Fibroblast of mammary gland (primary cell): ENCODE data around the gene ABCB4.

Source experiments
- DNase-seq: peaks from one replicate; pipeline ENCODE4 v3.0.0-alpha.2; 2010; ENCODE audit warnings: low read depth
- H3K4me3 ChIP-seq: 2 replicates; pipeline ENCODE4 v1.5.1; 2011; ENCODE audit warnings: low read depth, mild to moderate bottlenecking, low read length, moderate library complexity; ENCODE audit not compliant: control insufficient read depth
- TF ChIP-seq, protein P1 (sequence below): conservative IDR thresholded peaks from 2 replicates; pipeline ENCODE4 v1.5.1; 2011; ENCODE audit warnings: low read depth, low read length, inconsistent platforms; ENCODE audit not compliant: control insufficient read depth, insufficient read depth

The ABCB4 gene

DNA sequence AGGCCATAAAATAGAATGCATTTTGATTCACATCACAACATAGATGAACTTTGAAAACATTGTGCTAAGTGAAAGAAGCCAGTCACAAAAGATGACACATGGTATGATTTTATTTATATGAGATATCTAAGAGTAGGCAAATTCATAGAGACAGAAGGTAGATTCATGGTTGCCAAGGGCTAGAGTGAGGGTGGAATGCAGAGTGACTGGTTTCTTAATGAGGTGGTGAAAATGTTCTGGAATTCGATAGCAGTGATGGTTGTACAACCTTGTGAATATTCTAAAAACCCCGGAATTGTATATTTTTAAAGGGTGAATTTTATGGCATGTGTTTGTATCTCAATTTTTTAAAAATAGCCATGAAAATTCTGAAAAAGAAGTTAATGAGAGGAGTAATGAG lies 42.9 kb downstream of the ABCB4 start:
- TF ChIP-seq, protein P1, sequence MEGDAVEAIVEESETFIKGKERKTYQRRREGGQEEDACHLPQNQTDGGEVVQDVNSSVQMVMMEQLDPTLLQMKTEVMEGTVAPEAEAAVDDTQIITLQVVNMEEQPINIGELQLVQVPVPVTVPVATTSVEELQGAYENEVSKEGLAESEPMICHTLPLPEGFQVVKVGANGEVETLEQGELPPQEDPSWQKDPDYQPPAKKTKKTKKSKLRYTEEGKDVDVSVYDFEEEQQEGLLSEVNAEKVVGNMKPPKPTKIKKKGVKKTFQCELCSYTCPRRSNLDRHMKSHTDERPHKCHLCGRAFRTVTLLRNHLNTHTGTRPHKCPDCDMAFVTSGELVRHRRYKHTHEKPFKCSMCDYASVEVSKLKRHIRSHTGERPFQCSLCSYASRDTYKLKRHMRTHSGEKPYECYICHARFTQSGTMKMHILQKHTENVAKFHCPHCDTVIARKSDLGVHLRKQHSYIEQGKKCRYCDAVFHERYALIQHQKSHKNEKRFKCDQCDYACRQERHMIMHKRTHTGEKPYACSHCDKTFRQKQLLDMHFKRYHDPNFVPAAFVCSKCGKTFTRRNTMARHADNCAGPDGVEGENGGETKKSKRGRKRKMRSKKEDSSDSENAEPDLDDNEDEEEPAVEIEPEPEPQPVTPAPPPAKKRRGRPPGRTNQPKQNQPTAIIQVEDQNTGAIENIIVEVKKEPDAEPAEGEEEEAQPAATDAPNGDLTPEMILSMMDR = no peak
- no peak overlapping the region for H3K4me3 ChIP-seq
- no peak for DNase-seq

DNA sequence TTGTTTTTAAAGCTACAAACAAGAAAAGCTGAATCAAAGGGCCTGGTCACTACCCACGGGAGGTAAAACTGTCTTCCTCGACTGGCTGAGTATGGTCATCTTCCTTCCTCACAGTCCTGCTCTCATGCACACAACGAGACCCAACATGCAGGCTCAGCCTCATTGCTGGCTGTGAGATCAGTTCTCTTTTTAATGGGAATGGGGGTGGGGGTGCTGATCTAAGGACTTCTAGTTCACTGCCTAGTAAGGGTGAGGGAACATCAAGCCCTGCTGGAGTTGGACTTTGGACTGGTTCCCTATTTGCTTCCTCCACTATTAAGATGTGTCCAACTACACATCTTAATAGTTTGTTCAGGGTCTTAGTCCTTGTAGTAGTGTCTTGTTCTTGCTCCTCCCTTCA lies 48.2 kb downstream of the ABCB4 start:
- TF ChIP-seq, protein P1 = no peak
- DNase-seq = no peak

DNA sequence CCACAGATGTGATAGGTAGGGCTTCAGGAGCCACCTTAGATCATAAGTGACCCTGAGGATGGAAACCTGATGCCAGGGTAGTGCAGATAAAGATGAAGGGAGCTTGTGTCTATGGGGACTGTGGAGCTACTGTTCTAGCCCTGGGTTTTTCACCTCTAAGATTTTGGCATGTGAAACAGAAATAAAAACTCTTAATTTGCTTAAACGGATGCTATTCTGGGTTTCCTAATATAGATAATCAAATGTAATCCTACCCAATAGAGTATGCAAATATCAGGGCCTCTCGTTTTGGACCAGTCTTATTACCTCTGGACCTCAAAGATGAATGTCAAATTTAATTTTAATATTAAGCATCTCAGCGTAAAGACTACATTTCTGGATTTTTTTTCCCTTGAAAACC lies 49.3 kb downstream of the ABCB4 start:
- TF ChIP-seq, protein P1 = no peak
- no peak for DNase-seq
- no peak overlapping the region for H3K4me3 ChIP-seq

More for the DNA sequence above, 48.2 kb downstream of the ABCB4 start:
- no peak overlapping the region for H3K4me3 ChIP-seq

DNA sequence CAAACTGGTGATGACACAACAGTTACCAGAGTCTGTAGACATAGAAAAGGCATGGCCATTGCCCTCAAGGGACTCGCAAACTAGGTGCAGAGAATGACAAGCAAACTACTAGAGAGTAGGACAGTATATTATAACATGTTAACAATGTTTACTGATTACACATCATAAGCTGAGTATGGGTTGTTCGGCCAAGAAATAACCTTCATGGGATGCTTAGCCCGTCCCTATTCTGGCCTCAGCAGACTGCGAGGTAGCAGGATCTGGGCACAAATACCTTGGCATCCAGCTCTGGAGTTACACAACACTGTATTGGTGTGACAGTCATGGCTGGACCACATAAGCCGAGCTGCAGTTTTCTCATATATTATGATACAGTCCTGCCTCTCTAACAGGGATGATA lies 51.4 kb downstream of the ABCB4 start:
- no peak for DNase-seq
- TF ChIP-seq, protein P1 = no peak
- H3K4me3 ChIP-seq = no peak overlapping the region

DNA sequence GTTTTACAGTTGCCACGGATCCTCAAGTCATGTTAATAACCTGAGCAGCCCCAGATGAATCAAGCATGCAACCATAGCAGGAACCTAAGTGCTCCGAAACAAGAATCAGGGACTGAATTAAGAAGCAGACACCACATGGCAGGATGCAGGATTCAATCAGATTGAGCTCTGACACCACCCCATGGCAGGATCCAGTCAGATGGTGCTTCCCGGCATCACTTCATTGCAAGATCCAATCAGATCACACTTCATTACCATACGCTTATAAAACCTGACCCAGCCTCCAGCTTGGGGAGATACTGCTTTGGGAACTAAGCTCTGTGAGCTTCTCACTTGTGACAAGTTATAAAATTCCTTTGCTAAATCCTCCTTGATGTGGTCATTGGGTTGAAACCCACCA lies 55.3 kb downstream of the ABCB4 start:
- TF ChIP-seq, protein P1 = no peak
- DNase-seq = no peak
- no peak overlapping the region for H3K4me3 ChIP-seq

DNA sequence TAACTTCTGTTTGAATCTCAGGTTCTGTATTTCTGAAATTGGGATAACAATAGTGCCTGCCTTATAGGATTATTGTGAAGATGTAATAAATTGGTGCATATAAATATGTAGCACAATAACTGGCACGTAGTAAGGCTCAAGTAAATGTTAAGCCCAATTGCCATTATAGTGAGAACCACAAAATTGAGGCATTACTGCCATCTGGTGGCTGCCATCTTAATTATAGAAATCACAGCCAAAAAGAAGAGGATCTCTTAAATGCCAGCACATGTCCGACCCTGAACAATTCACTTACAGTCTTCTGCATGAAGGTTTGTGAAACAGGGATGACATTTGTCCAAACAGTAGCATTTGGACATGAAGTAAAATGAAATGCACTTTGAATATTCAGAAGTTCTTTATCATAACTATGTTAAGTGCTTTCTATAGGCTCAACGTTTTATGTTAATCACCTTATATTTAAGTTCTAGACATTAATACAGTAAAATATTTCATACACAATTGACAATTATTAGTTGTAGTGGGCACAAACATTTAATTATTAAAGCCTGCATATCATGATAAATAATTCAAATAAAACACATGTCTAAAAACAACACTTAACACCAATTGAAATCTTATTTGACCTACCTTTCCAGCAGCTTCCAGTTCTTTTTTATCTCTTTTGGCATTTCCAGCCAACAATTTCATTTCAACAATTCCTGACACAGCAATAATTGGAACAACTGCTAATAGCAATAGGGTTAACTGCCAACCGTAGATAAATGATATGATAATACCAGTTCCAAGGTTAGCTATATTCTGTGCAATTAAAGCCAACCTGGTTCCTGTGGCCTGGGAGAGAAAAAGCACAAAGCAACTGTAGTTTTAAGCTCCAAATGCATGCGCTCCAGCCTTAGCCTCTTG lies 58.5 kb downstream of the ABCB4 start:
- TF ChIP-seq, protein P1 = peak; percentile 65
- DNase-seq = peak; percentile 75
- no peak overlapping the region for H3K4me3 ChIP-seq

DNA sequence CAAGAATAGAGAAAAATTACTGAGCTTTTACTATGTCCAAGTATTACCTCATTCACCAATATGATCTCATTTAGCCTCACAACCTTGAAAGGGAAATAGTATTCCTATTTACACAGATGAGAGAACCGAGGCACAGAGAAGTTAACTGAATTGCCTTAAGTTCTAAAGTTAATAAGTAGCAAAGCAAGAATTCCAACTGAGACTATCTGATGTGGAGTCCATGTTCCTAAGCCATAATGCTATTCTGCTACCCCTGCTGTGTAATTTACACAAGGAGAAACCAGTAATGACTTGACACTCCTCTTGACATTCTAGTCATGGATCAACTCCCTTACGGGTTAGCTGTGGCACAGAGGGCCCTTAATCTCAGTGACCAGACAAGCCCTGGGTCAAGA lies 60.7 kb downstream of the ABCB4 start:
- peak; percentile 48 for DNase-seq
- TF ChIP-seq, protein P1 = no peak
- H3K4me3 ChIP-seq = no peak overlapping the region
